Memory B cell (primary cell): Measurements from ENCODE around the gene UTF1.

Experiments used
- ATAC-seq: fragments of 150-1000 bp; cut with Tn5 transposase; 2 replicates; pipeline ENCODE4 v1.10.0; 2021; ENCODE audit warnings: low read depth, mild to moderate bottlenecking, moderate library complexity
- DNase-seq, 2 donors: peaks; one replicate each; pipeline ENCODE4 v3.0.0; 2022; ENCODE audit warnings: low spot score in 2 of 2
- H3K27ac Mint-ChIP-seq: one replicate; pipeline ENCODE4 v1.8.0; 2022; ENCODE audit warnings: mild to moderate bottlenecking, moderate library complexity, mixed read lengths
- H3K27me3 Mint-ChIP-seq: one replicate; pipeline ENCODE4 v1.8.0; 2022; ENCODE audit warnings: mixed read lengths
- H3K36me3 Mint-ChIP-seq: one replicate; pipeline ENCODE4 v1.8.0; 2022; ENCODE audit warnings: mild to moderate bottlenecking, mixed read lengths
- H3K4me1 Mint-ChIP-seq: one replicate; pipeline ENCODE4 v1.8.0; 2022; ENCODE audit warnings: mixed read lengths
- H3K4me3 Mint-ChIP-seq: one replicate; pipeline ENCODE4 v1.8.0; 2022; ENCODE audit warnings: mild to moderate bottlenecking, moderate library complexity, mixed read lengths
- H3K9me3 Mint-ChIP-seq: one replicate; pipeline ENCODE4 v1.8.0; 2022; ENCODE audit warnings: mixed read lengths

UTF1 gene

GRCh38 chr10:133201151-133201947 lies 28.7 kb upstream of the UTF1 start:
- Mint-ChIP-seq H3K9me3 (no peaks in the 10 kb centered on the region), H3K27me3 (peaks cover 3% of the 10 kb centered on the region), H3K4me3 (no peak overlapping the region), H3K27ac (no peak overlapping the region), H3K36me3 (no peaks in the 10 kb centered on the region), H3K4me1 (no peaks in the 10 kb centered on the region)
- DNase-seq (no peak), ATAC-seq (no peak)

- no peak for DNase-seq
- no peak overlapping the region for H3K27ac Mint-ChIP-seq
- no peaks in the 10 kb centered on the region for H3K4me1 Mint-ChIP-seq
- no peak overlapping the region for H3K4me3 Mint-ChIP-seq
- H3K36me3 Mint-ChIP-seq, result no peaks in the 10 kb centered on the region
- H3K27me3 Mint-ChIP-seq, result peaks cover 1% of the 10 kb centered on the region
- no peak for ATAC-seq
- no peaks in the 10 kb centered on the region for H3K9me3 Mint-ChIP-seq
Measured at GRCh38 chr10:133201948-133202725, 27.9 kb upstream of the UTF1 start.

- Mint-ChIP-seq H3K9me3 (no peaks in the 10 kb centered on the region), H3K4me1 (no peaks in the 10 kb centered on the region), H3K27me3 (peaks cover 1% of the 10 kb centered on the region), H3K27ac (no peak overlapping the region), H3K4me3 (no peak overlapping the region), H3K36me3 (no peaks in the 10 kb centered on the region)
- DNase-seq (no peak), ATAC-seq (no peak)
Measured at GRCh38 chr10:133202778-133203651, 27.0 kb upstream of the UTF1 start.

- no peaks in the 10 kb centered on the region for H3K4me1 Mint-ChIP-seq
- H3K27me3 Mint-ChIP-seq, result peaks cover 1% of the 10 kb centered on the region
- no peak for ATAC-seq
- H3K27ac Mint-ChIP-seq, result no peak overlapping the region
- no peak for DNase-seq
- H3K9me3 Mint-ChIP-seq, result no peaks in the 10 kb centered on the region
- H3K36me3 Mint-ChIP-seq, result no peaks in the 10 kb centered on the region
- H3K4me3 Mint-ChIP-seq, result no peak overlapping the region
Measured at GRCh38 chr10:133203652-133204195, 26.3 kb upstream of the UTF1 start.

- H3K36me3 Mint-ChIP-seq, result no peaks in the 10 kb centered on the region
- DNase-seq (no peak), ATAC-seq (no peak)
- H3K27ac Mint-ChIP-seq, result no peak overlapping the region
- H3K4me1 Mint-ChIP-seq, result no peaks in the 10 kb centered on the region
- H3K4me3 Mint-ChIP-seq, result no peak overlapping the region
- H3K27me3 Mint-ChIP-seq, result peaks cover 1% of the 10 kb centered on the region
- no peaks in the 10 kb centered on the region for H3K9me3 Mint-ChIP-seq
Measured at GRCh38 chr10:133204226-133205015, 25.6 kb upstream of the UTF1 start.

- Mint-ChIP-seq H3K27ac (no peak overlapping the region), H3K36me3 (no peaks in the 10 kb centered on the region), H3K27me3 (peaks cover 1% of the 10 kb centered on the region), H3K9me3 (no peaks in the 10 kb centered on the region), H3K4me3 (no peak overlapping the region), H3K4me1 (no peaks in the 10 kb centered on the region)
- ATAC-seq, result no peak
- no peak for DNase-seq
Measured at GRCh38 chr10:133205146-133205545, 24.9 kb upstream of the UTF1 start.

GRCh38 chr10:133206356-133207040 lies 23.5 kb upstream of the UTF1 start:
- H3K4me1 Mint-ChIP-seq, result no peaks in the 10 kb centered on the region
- no peak overlapping the region for H3K27ac Mint-ChIP-seq
- H3K27me3 Mint-ChIP-seq, result peaks cover 1% of the 10 kb centered on the region
- ATAC-seq (no peak), DNase-seq (no peak)
- H3K36me3 Mint-ChIP-seq, result no peaks in the 10 kb centered on the region
- no peak overlapping the region for H3K4me3 Mint-ChIP-seq
- H3K9me3 Mint-ChIP-seq, result no peaks in the 10 kb centered on the region

- DNase-seq (no peak), ATAC-seq (no peak)
- Mint-ChIP-seq H3K9me3 (no peaks in the 10 kb centered on the region), H3K27me3 (peaks cover 3% of the 10 kb centered on the region), H3K27ac (no peak overlapping the region), H3K4me3 (no peak overlapping the region), H3K36me3 (no peaks in the 10 kb centered on the region), H3K4me1 (no peaks in the 10 kb centered on the region)
Measured at GRCh38 chr10:133207041-133207600, 22.9 kb upstream of the UTF1 start.

- ATAC-seq (no peak), DNase-seq (no peak)
- no peaks in the 10 kb centered on the region for H3K36me3 Mint-ChIP-seq
- no peaks in the 10 kb centered on the region for H3K4me1 Mint-ChIP-seq
- H3K9me3 Mint-ChIP-seq, result no peaks in the 10 kb centered on the region
- no peak overlapping the region for H3K27ac Mint-ChIP-seq
- no peak overlapping the region for H3K4me3 Mint-ChIP-seq
- peaks cover 4% of the 10 kb centered on the region for H3K27me3 Mint-ChIP-seq
Measured at GRCh38 chr10:133207627-133208026, 22.4 kb upstream of the UTF1 start.

GRCh38 chr10:133208466-133208865 lies 21.6 kb upstream of the UTF1 start:
- no peak overlapping the region for H3K4me3 Mint-ChIP-seq
- no peaks in the 10 kb centered on the region for H3K4me1 Mint-ChIP-seq
- no peaks in the 10 kb centered on the region for H3K36me3 Mint-ChIP-seq
- no peaks in the 10 kb centered on the region for H3K9me3 Mint-ChIP-seq
- no peak for ATAC-seq
- peaks cover 6% of the 10 kb centered on the region for H3K27me3 Mint-ChIP-seq
- no peak overlapping the region for H3K27ac Mint-ChIP-seq
- no peak for DNase-seq

GRCh38 chr10:133209117-133209516 lies 20.9 kb upstream of the UTF1 start:
- DNase-seq, result no peak
- Mint-ChIP-seq H3K27me3 (peaks cover 6% of the 10 kb centered on the region), H3K27ac (no peak overlapping the region), H3K4me3 (no peak overlapping the region), H3K4me1 (no peaks in the 10 kb centered on the region), H3K36me3 (no peaks in the 10 kb centered on the region), H3K9me3 (no peaks in the 10 kb centered on the region)
- no peak for ATAC-seq

- Mint-ChIP-seq H3K27me3 (peaks cover 6% of the 10 kb centered on the region), H3K4me3 (no peak overlapping the region), H3K4me1 (no peaks in the 10 kb centered on the region), H3K9me3 (no peaks in the 10 kb centered on the region), H3K36me3 (no peaks in the 10 kb centered on the region), H3K27ac (no peak overlapping the region)
- DNase-seq, result no peak
- ATAC-seq, result no peak
Measured at GRCh38 chr10:133209641-133210040, 20.4 kb upstream of the UTF1 start.
